OCI-M2 (cell line): ENCODE measurements around the gene BTBD3.

Experiments
- DNase-seq: peaks from one replicate; lab custom pipeline; 2025; ENCODE audit not compliant: unreplicated experiment; lab: John Stamatoyannopoulos, UW

The BTBD3 gene

GRCh38 chr20:11965602-11966001 is 47.9 kb downstream of the BTBD3 start:
- no peak for DNase-seq

GRCh38 chr20:11966186-11966585 is 48.5 kb downstream of the BTBD3 start:
- DNase-seq, result no peak

- no peak for DNase-seq
Observed at GRCh38 chr20:11970243-11970836, 52.6 kb downstream of the BTBD3 start.

GRCh38 chr20:11972478-11972877 is 54.8 kb downstream of the BTBD3 start:
- no peak for DNase-seq
